H1 (cell line): Measurements from ENCODE around the gene TANC1. TPM values are rescaled to one million over a fixed set of nuclear protein-coding genes. Genes with fewer than 3 reads are reported as not detected.

Experiments
- ATF3 ChIP-seq: IDR thresholded peaks from 2 replicates; pipeline ENCODE4 v1.6.1; 2011; ENCODE audit warnings: low read depth, mild to moderate bottlenecking, low read length; ENCODE audit not compliant: insufficient read depth
- CEBPB ChIP-seq: IDR thresholded peaks from 2 replicates; pipeline ENCODE4 v1.6.1; 2012; ENCODE audit warnings: low read depth, low read length
- KDM5A ChIP-seq: fragments of 200-600 bp; IDR thresholded peaks from 2 replicates; pipeline ENCODE4 v1.7.1; 2012; ENCODE audit warnings: mild to moderate bottlenecking, low read length, inconsistent platforms, mixed read lengths
- polyA plus RNA-seq, 7 experiments: library from polyadenylated mRNA; depleted of rRNA in 3 of 7; stranded (reverse) in 5 of 7; unstranded in 2 of 7; fragments of >200 nt in 5 of 7; fragments of 200-250 nt in 2 of 7; gene quantifications; 1 replicate in 5 of 7; 2 replicates in 1 of 7; 4 replicates in 1 of 7; pipeline versions ENCODE4 v1.2.1 to v1.2.3, GENCODE V29; 2011 to 2013; ENCODE audit warnings: missing spikeins in 2 of 7, mixed read lengths in 2 of 7
- total RNA-seq: library from RNA; stranded (reverse); fragmentation: NEBNext Ultra II Directional; extraction: Animal tissue kit (Norgen Biotek cat#: 25700); gene quantifications from 2 replicates; pipeline ENCODE4 v1.2.1, GENCODE V29; 2021

Gene TANC1
- total and polyA plus RNA-seq, 2 of the 8 experiments (the other 6 are each of a cell fraction or from before 2014, with no cell fraction given), result 4.1 to 7.6 TPM

- TF ChIP-seq ATF3 (no peak), CEBPB (no peak), KDM5A (no peak)
Observed at GRCh38 chr2:159098361-159098760, 129.9 kb downstream of the TANC1 start (continued).
